ENCODE measurements around the gene SLC8A1. TPM values are rescaled to one million over a fixed set of nuclear protein-coding genes. Genes with fewer than 3 reads are reported as not detected.

Gene SLC8A1
- total RNA-seq, 1 experiment from 2014 or later: 0.43 TPM

GRCh38 chr2:40130251-40130994 lies 321.5 kb downstream of the SLC8A1 start:
- no peaks in the 10 kb centered on the region for H3K9me3 Mint-ChIP-seq (ENCODE audit: unreplicated experiment)
- BruUV-seq (replicated peaks): no TSS peak
- H3K4me1 ChIP-seq: no peaks in the 10 kb centered on the region
- H3K4me3 ChIP-seq (ENCODE audit: low read depth, low read length): no peak overlapping the region
- no peak overlapping the region for H3K4me3 Mint-ChIP-seq (ENCODE audit: unreplicated experiment)
- no peak overlapping the region for H3K27ac Mint-ChIP-seq (ENCODE audit: unreplicated experiment)
- CTCF ChIA-PET: no interaction called here
- H3K4me1 Mint-ChIP-seq (ENCODE audit: low read depth, unreplicated experiment): no peaks in the 10 kb centered on the region
- H3K9me3 ChIP-seq: no peaks in the 10 kb centered on the region
- no peaks in the 10 kb centered on the region for H3K27me3 ChIP-seq (replicated peaks; ENCODE audit: control insufficient read depth, insufficient read depth, low read length)
- no peaks in the 10 kb centered on the region for H3K36me3 ChIP-seq (ENCODE audit: control insufficient read depth, insufficient read depth, low read length)
- no peaks in the 10 kb centered on the region for H3K36me3 Mint-ChIP-seq (ENCODE audit: insufficient read depth, unreplicated experiment)
- intact Hi-C loops (cut with micrococcal nuclease; ENCODE audit: unreplicated experiment): no loop called here
- peaks cover 4% of the 10 kb centered on the region for H3K27me3 Mint-ChIP-seq (ENCODE audit: insufficient read depth, unreplicated experiment)
- TF ChIP-seq, protein P1, sequence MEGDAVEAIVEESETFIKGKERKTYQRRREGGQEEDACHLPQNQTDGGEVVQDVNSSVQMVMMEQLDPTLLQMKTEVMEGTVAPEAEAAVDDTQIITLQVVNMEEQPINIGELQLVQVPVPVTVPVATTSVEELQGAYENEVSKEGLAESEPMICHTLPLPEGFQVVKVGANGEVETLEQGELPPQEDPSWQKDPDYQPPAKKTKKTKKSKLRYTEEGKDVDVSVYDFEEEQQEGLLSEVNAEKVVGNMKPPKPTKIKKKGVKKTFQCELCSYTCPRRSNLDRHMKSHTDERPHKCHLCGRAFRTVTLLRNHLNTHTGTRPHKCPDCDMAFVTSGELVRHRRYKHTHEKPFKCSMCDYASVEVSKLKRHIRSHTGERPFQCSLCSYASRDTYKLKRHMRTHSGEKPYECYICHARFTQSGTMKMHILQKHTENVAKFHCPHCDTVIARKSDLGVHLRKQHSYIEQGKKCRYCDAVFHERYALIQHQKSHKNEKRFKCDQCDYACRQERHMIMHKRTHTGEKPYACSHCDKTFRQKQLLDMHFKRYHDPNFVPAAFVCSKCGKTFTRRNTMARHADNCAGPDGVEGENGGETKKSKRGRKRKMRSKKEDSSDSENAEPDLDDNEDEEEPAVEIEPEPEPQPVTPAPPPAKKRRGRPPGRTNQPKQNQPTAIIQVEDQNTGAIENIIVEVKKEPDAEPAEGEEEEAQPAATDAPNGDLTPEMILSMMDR (IDR thresholded peaks at IDR 0.05; ENCODE audit: insufficient read depth in 1 of 2, low read depth in 1 of 2, low read length in 1 of 2, severe bottlenecking in 1 of 2, unreplicated experiment in 1 of 2): no peak
- POLR2A ChIA-PET: no interaction called here
- no peak for DNase-seq

DNA sequence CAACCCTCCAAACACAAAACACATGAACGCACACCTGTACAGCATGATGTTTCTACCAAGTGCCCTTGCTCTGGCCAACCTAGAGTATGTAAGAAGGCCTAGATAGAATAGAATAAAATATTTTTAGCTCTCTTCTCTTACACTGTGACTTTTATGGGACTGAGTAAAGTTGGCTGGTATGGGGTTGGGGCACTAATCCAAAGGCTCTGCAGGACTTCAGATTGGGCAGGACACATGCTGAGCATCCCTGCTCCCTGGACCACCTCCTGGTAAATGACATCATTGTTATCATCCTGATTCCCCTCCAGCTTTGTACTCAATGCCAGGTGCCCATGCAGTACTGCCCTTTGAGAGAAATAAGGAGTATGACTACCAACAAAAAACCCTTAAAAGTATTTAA lies 322.2 kb downstream of the SLC8A1 start:
- Mint-ChIP-seq H3K4me3 (ENCODE audit: unreplicated experiment) (no peak overlapping the region), H3K27me3 (ENCODE audit: insufficient read depth, unreplicated experiment) (no peaks in the 10 kb centered on the region), H3K9me3 (ENCODE audit: unreplicated experiment) (no peaks in the 10 kb centered on the region), H3K27ac (ENCODE audit: unreplicated experiment) (no peak overlapping the region), H3K4me1 (ENCODE audit: low read depth, unreplicated experiment) (no peaks in the 10 kb centered on the region), H3K36me3 (ENCODE audit: insufficient read depth, unreplicated experiment) (no peaks in the 10 kb centered on the region)
- Histone ChIP-seq H3K9me3 (no peaks in the 10 kb centered on the region), H3K4me1 (no peaks in the 10 kb centered on the region), H3K27me3 (replicated peaks; ENCODE audit: control insufficient read depth, insufficient read depth, low read length) (no peaks in the 10 kb centered on the region), H3K4me3 (ENCODE audit: low read depth, low read length) (no peak overlapping the region), H3K36me3 (ENCODE audit: control insufficient read depth, insufficient read depth, low read length) (no peaks in the 10 kb centered on the region)
- no TSS peak for BruUV-seq (replicated peaks)
- TF ChIP-seq, protein P1 (IDR thresholded peaks at IDR 0.05; ENCODE audit: insufficient read depth in 1 of 2, low read depth in 1 of 2, low read length in 1 of 2, severe bottlenecking in 1 of 2, unreplicated experiment in 1 of 2): no peak
- intact Hi-C loops (cut with micrococcal nuclease; ENCODE audit: unreplicated experiment): no loop called here
- ChIA-PET CTCF (no interaction called here), POLR2A (no interaction called here)
- DNase-seq: no peak

DNA sequence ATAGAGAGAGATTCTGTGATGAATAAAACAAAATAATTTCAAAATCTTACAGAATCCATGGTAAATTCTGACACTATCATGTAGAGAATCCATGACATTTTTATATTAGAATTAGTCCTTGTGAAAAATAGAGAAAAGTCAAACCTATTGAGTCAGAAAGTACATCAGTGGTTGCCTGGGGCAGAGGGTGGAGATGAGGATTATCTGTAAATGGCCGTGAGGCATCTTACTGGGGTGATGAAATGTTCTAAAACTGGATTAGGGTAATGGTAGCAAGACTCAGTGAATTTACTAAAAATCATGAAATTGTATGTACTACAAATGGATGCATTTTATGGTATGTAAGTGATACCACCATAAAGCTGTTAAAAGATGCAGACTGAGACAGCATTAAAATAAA lies 323.1 kb downstream of the SLC8A1 start:
- H3K4me3 Mint-ChIP-seq (ENCODE audit: unreplicated experiment): no peak overlapping the region
- POLR2A ChIA-PET: no interaction called here

More for the DNA sequence above, 323.1 kb downstream of the SLC8A1 start:
- Histone ChIP-seq H3K36me3 (ENCODE audit: control insufficient read depth, insufficient read depth, low read length) (no peaks in the 10 kb centered on the region), H3K27me3 (replicated peaks; ENCODE audit: control insufficient read depth, insufficient read depth, low read length) (no peaks in the 10 kb centered on the region), H3K4me1 (no peaks in the 10 kb centered on the region), H3K9me3 (no peaks in the 10 kb centered on the region), H3K4me3 (ENCODE audit: low read depth, low read length) (no peak overlapping the region)
- no peak for DNase-seq
- TF ChIP-seq, protein P1 (IDR thresholded peaks at IDR 0.05; ENCODE audit: insufficient read depth in 1 of 2, low read depth in 1 of 2, low read length in 1 of 2, severe bottlenecking in 1 of 2, unreplicated experiment in 1 of 2): no peak
- Mint-ChIP-seq H3K9me3 (ENCODE audit: unreplicated experiment) (no peaks in the 10 kb centered on the region), H3K27me3 (ENCODE audit: insufficient read depth, unreplicated experiment) (peaks cover 3% of the 10 kb centered on the region), H3K4me1 (ENCODE audit: low read depth, unreplicated experiment) (no peaks in the 10 kb centered on the region), H3K36me3 (ENCODE audit: insufficient read depth, unreplicated experiment) (no peaks in the 10 kb centered on the region), H3K27ac (ENCODE audit: unreplicated experiment) (no peak overlapping the region)
- BruUV-seq (replicated peaks): no TSS peak
- CTCF ChIA-PET: no interaction called here
- intact Hi-C loops (cut with micrococcal nuclease; ENCODE audit: unreplicated experiment): no loop called here

Data from Caco-2 (cell line).